ENCODE results near the gene FXYD5. TPM values are rescaled to one million over a fixed set of nuclear protein-coding genes. Genes with fewer than 3 reads are reported as not detected.

Gene FXYD5, protein sequence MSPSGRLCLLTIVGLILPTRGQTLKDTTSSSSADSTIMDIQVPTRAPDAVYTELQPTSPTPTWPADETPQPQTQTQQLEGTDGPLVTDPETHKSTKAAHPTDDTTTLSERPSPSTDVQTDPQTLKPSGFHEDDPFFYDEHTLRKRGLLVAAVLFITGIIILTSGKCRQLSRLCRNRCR
- 118 and 128 TPM in 2 replicates for total RNA-seq

DNA sequence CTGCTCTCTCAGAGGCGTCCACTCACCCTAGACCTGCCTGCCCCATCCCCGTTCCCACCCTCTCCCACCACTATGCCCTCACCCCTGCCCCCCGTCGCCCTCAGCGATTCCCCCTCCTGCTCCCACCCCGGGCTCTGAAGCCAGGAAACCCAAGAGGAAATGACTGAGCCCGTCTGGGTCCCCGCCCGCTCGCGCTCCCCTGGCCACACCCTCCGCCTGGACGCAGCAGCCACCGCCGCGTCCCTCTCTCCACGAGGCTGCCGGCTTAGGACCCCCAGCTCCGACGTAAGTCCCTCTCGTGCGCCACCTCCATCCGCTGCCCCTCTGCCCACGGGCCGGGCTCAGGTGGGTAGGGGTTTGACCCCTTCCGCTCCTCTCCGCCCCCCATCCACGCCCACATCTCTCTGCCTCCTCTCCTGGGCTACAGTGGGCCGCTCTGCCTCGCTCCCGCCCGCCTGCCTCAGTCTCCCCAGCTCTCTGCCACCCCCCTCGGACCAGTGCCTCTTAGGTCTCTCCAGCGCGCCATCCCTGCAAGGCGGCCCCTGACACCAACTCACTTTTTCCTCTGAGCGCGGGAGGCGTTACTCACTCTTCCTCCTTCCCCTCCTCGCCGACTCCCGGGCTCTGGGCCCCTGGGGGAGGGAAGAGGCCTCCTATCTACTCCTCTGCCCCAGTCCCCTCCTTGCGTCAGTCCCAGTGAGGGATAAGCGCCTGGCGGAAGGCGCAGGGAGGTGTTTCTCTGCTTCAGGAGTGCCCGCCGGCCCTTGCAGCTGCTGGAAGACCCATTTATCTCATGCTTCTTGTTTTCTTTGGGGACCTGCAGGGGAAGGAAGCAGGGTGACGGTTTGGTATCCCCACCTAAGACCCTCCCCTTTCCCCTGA, at the start of gene FXYD5:
TSS of gene FXYD5 (plus strand) at position 211 of the 882 bp plus-strand sequence. CDS start 816 bp downstream, outside the sequence.

DNA sequence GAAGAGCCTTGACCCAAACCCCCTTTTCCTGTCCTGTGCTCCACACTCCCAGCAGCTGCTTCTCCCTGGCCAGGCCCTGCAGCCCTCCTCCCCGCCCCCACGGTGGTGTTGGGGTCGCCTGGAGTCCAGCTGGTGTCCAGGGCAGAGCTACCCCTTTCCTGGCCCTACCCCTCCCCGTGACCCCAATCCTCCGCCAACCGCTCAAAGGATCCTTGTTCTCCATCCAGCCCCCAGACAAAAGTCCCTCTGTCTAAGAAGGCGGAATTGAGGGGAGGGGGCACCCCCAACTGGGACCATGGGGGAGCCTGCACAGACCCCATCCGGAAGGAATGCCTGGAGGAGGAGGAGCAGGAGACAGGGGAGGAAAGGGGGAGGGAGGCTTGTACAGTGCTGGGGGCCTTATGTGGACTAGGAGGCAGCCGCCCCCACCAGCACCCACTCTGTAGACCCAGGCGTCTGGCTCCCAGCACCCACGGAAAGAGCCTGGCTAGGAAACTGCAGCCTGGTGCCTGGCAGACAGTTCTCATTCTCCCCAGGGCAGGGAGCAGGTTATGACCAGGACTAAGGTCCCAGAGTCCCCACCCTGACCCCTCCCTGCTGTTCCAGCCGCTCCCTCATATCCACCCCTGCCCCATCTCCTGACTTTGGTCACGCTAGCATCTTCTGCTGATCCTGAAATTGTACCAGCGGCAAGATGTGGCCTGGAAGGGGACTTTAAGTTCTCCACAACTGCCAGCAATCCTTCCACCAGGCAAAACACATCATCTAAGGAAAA, 39.2 kb upstream of the FXYD5 start, which contains the start of gene FXYD3:
TSS of gene FXYD3 (plus strand) at position 647 of the 775 bp plus-strand sequence. CDS start 3,554 bp downstream, outside the sequence.

DNA sequence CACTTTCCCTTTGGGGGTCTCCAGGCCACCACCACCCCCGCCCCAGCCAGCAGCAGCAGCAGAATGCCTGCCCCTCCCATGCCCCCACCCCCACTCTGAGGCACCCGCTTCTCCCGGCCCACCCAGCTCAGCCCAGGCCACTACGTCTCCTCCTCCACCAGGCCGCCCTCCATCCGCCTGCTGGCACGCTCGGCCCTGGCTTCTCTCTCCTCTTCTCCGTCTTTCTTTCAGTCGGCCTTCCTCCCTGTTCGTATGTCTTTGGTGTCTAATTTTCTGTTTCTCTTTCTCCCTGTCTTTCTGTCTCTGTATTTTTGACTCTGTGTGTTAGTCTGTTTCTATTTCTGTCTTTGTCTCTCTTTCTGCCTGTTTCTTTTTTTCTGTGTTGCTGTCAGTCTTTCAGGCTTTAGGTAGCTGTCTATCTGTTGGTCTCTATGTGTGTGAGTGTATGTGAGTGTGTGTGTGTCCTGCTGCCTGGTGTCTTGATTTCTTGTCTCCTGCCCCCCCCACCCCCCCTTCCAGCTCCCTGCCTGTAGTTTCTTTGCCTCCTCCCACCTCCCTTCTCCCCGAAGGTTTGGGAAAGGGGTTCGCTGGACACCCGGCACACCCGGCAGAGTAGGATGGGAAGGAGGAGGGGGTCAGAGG, 19.8 kb upstream of the FXYD5 start, which contains the start of gene LGI4:
TSS of gene LGI4 (minus strand) at position 459 of the 642 bp plus-strand sequence. CDS start at position 80, 379 bp downstream.

GRCh38 chr19:35138305-35138892, 16.1 kb upstream of the FXYD5 start, which contains the start of gene FXYD1:
Gene FXYD1 (plus strand): TSS chr19:35138824. CDS start chr19:35140080, 1,256 bp downstream.

DNA sequence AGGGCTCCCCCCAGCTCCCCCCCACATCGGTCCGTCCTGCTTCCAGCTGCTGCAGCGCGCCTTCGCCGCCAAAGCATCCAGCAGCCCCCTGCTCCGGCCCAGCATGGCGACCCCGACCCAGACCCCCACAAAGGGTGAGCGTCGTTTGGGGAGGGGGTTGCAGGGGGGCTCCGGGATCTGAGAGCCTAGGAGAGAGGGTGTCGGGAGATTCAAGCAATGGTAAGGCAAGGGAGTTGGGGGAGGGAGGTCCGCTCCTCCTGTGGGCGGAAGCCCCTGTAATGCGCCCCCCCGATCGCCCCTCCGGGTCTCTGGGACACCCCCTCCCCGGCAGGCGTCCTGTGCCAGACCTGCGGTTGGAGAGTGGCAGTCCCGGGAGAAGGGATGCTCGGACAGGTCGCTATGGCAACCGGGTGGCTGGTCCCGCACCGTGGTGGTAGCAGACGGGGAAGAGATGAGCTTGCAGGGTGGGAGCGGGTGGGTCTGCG, 11.3 kb upstream of the FXYD5 start, which contains the start of gene FXYD7:
TSS of gene FXYD7 (plus strand) at position 25 of the 485 bp plus-strand sequence. CDS start at position 104, 79 bp downstream.

Other genes starting within 250 kb of the FXYD5 start
- gene ZNF30, start 227.8 kb upstream of the FXYD5 start, total RNA-seq, result 0.94 and 17.9 TPM in 2 replicates
- 2.2 and 3.6 TPM in 2 replicates for gene ZNF792, start 190.5 kb upstream of the FXYD5 start, total RNA-seq
- 48.3 and 53.9 TPM in 2 replicates for gene GRAMD1A, start 154.4 kb upstream of the FXYD5 start, total RNA-seq
- gene SCN1B, start 124.3 kb upstream of the FXYD5 start, total RNA-seq, result 5.2 and 27.2 TPM in 2 replicates
- 0.70 and 0.94 TPM in 2 replicates for gene HPN, start 113.0 kb upstream of the FXYD5 start, total RNA-seq
- gene FXYD3, start 38.9 kb upstream of the FXYD5 start, total RNA-seq, result not detected in 2 replicates
- gene LGI4, start 19.7 kb upstream of the FXYD5 start, total RNA-seq, result 0.23 and 0.26 TPM in 2 replicates
- gene FXYD1, start 15.9 kb upstream of the FXYD5 start, total RNA-seq, result 8.5 and 18.8 TPM in 2 replicates
- gene FXYD7, start 11.5 kb upstream of the FXYD5 start, total RNA-seq, result not detected in 2 replicates
- not detected in 2 replicates for gene FAM187B, start 74.0 kb downstream of the FXYD5 start, total RNA-seq
- 2.0 TPM in 1 of 2 replicates, not detected in the other for gene LSR, start 94.3 kb downstream of the FXYD5 start, total RNA-seq
- gene USF2, start 114.2 kb downstream of the FXYD5 start, total RNA-seq, result 67.1 and 76.7 TPM in 2 replicates
- not detected in 2 replicates for gene HAMP, start 127.8 kb downstream of the FXYD5 start, total RNA-seq
- 0.82 and 0.94 TPM in 2 replicates for gene MAG, start 137.4 kb downstream of the FXYD5 start, total RNA-seq
- gene CD22, start 174.5 kb downstream of the FXYD5 start, total RNA-seq, result 0.26 TPM in 1 of 2 replicates, not detected in the other
- not detected in 2 replicates for gene FFAR1, start 193.2 kb downstream of the FXYD5 start, total RNA-seq
- 0.12 and 0.26 TPM in 2 replicates for gene FFAR3, start 203.7 kb downstream of the FXYD5 start, total RNA-seq
- gene GPR42, start 216.3 kb downstream of the FXYD5 start, total RNA-seq, result not detected in 2 replicates